GM10847 (cell line): ENCODE results near the gene IFFO2.

Experiments used
- POLR2A ChIP-seq: IDR thresholded peaks from 2 replicates; pipeline ENCODE4 v1.6.1; 2011; ENCODE audit not compliant: insufficient read length; ENCODE audit errors: extremely low read depth

IFFO2 gene

DNA sequence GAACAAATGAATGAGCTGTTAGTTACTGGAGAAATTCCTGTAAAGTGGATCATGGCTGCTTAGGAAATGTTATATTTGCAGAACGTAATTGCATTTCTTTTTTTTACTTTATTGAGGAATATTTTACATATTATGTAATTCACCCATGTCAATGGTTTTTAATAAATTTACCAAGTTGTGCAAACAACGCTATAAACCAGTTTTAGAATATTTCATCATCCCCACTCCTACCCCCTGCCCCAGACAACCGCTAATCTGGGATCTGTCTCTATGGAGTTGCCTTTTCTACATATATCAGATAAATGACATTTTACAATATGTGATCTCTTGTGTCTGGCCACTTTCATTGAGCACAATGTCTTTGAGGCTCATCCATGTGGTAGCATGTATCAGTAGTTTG, 4.3 kb upstream of the IFFO2 start:
- TF ChIP-seq POLR2A, result no peak

DNA sequence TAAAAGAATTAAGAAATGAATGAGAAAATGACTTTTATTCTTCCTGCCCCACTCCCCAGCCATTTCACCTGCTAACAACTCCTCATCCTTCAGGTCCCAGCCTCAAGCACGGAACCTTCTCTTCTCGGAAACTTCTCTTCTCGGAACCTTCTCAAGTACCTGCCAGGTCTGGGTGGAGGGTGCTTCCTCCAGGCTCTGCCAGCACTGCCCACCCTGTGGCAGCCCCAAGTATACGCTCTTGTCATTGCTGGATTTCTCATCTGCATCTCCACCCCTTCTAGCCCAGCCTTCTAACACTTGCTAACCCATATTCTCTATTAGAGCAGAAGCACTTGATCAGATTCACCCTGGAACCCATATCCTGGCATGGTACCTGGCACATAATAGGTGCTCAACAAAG, 3.9 kb upstream of the IFFO2 start:
- TF ChIP-seq POLR2A, result no peak

GRCh38 chr1:18959591-18959990, 3.1 kb upstream of the IFFO2 start:
- TF ChIP-seq POLR2A, result no peak

GRCh38 chr1:18957532-18958300, 1.2 kb upstream of the IFFO2 start:
- no peak for TF ChIP-seq POLR2A

- no peak for TF ChIP-seq POLR2A
These were observed 653 bp upstream of the IFFO2 start for GRCh38 chr1:18957136-18957521.

GRCh38 chr1:18955441-18956192, 859 bp downstream of the IFFO2 start:
- no peak for TF ChIP-seq POLR2A

DNA sequence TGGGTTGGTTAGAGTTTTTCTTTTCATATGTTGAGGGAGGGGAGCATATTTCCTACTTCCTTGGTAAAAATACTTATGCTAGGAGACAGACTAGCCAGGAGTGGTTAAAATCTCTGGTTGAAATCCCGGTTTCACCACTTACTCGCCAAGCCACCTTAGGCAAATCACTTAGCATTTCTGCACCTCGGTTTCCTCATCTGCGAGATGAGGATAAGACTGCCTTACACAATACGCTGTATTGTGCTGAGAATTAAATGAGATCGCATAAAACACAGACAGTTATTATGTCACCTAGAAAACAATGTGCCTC, 1.4 kb downstream of the IFFO2 start:
- no peak for TF ChIP-seq POLR2A

GRCh38 chr1:18954270-18955071, 2.0 kb downstream of the IFFO2 start:
- no peak for TF ChIP-seq POLR2A

- no peak for TF ChIP-seq POLR2A
These were observed 2.7 kb downstream of the IFFO2 start for GRCh38 chr1:18953731-18954231.

DNA sequence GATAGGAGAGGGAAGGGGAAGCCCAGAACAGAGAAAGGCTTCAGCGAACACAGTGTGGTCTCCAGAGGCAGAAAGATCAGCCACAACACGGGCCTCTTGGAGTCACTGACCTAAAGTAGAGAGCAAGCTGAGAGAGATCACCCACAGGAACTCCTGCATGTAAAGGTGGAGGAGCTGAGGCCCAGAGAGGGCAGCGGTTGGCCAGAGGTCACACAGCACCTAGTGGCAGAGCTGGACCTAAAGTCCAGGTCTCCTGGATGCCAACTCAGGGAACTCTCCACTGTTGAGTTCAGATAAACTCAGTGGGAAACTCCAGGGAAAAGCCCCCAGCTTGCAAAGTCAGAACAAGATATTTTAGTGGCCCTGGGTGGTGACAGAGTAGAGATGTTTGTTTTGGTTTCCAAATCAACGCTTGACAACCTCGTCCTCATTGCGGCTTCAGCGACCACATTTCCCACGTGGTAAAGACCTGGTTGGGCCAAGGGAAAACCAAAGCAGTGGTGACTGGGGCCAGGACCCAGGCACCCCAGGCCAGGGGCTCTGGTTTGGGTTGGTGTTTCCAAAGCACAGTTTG, 4.6 kb downstream of the IFFO2 start:
- no peak for TF ChIP-seq POLR2A

DNA sequence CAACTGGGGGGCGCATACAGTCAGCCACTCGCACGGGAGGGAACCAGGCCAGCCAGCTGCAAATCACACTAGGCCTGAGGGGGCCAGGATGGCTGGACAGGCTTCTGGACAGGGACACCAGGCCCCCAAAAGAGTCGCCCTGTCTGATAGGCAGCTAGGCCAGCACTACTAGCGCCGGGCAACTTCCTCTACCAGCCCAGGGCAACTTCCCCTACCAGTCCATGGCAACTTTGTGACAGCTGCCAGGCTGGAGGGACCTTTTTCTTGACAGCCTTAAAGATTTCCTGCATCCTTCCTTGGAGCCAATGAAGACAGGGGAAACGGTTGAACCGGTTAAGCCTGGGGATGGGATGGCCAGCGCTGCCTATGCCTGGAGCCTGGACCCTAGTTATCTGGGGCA, 5.1 kb downstream of the IFFO2 start:
- no peak for TF ChIP-seq POLR2A

- TF ChIP-seq POLR2A, result no peak
These were observed 6.0 kb downstream of the IFFO2 start for GRCh38 chr1:18950401-18951026.

GRCh38 chr1:18949686-18950400, 6.6 kb downstream of the IFFO2 start:
- TF ChIP-seq POLR2A, result no peak

GRCh38 chr1:18948913-18949685, 7.4 kb downstream of the IFFO2 start:
- no peak for TF ChIP-seq POLR2A
